Measurements from ENCODE around the gene THOC3. TPM values are rescaled to one million over a fixed set of nuclear protein-coding genes. Genes with fewer than 3 reads are reported as not detected.
"Not testable (repeated sequence)": the region's sequence is repeated elsewhere in the genome, so short reads cannot be mapped to it uniquely, and the experiment has no call there.

Gene THOC3
- polyA plus RNA-seq, 1 of the 3 experiments (the other 2 are of a cell fraction), result 65.2 TPM

- CTCF ChIA-PET; H2AFZ ChIP-seq (ENCODE audit: low read depth); H3K4me2 ChIP-seq; H3F3A ChIP-seq (replicated peaks; ENCODE audit: insufficient read depth); H3K9me3 ChIP-seq; H3K27me3 ChIP-seq (ENCODE audit: insufficient read depth); H3K27ac ChIP-seq (ENCODE audit: low read depth in 2 of 2, low read length in 1 of 2); H3K9me2 ChIP-seq; DNase-seq; H3K36me3 ChIP-seq (replicated peaks in 1 of 2; ENCODE audit: control insufficient read depth in 1 of 2, insufficient read depth in 2 of 2, low read length in 1 of 2); POLR2A ChIA-PET; H3K4me1 ChIP-seq (ENCODE audit: control insufficient read depth in 1 of 2, insufficient read depth in 2 of 2, low read depth in 1 of 2, low read length in 1 of 2); H3K79me2 ChIP-seq (ENCODE audit: insufficient read depth); H4K20me1 ChIP-seq (ENCODE audit: insufficient read depth); H3K9ac ChIP-seq; H3K4me3 ChIP-seq (ENCODE audit: low read depth in 2 of 2, low read length in 1 of 2): not testable (repeated sequence)
- WGBS (ENCODE audit: low lambda C conversion rate), result 64% methylated on average over 3 of the region's 10 CpGs
Measured at GRCh38 chr5:175948329-175949108, 19.6 kb downstream of the THOC3 start.

- H4K20me1 ChIP-seq (ENCODE audit: insufficient read depth); H3K9me2 ChIP-seq; H3K4me2 ChIP-seq; H3K27me3 ChIP-seq (ENCODE audit: insufficient read depth); H3K9ac ChIP-seq; H2AFZ ChIP-seq (ENCODE audit: low read depth); H3K4me1 ChIP-seq (ENCODE audit: control insufficient read depth in 1 of 2, insufficient read depth in 2 of 2, low read depth in 1 of 2, low read length in 1 of 2); H3K27ac ChIP-seq (ENCODE audit: low read depth in 2 of 2, low read length in 1 of 2); H3F3A ChIP-seq (replicated peaks; ENCODE audit: insufficient read depth); H3K9me3 ChIP-seq; H3K4me3 ChIP-seq (ENCODE audit: low read depth in 2 of 2, low read length in 1 of 2); POLR2A ChIA-PET; H3K36me3 ChIP-seq (replicated peaks in 1 of 2; ENCODE audit: control insufficient read depth in 1 of 2, insufficient read depth in 2 of 2, low read length in 1 of 2); DNase-seq; H3K79me2 ChIP-seq (ENCODE audit: insufficient read depth); CTCF ChIA-PET: not testable (repeated sequence)
- WGBS (ENCODE audit: low lambda C conversion rate), result 100% methylated on average over 1 of the region's 7 CpGs
Measured at GRCh38 chr5:175943253-175943652, 24.9 kb downstream of the THOC3 start.

- WGBS (ENCODE audit: low lambda C conversion rate), result 57% methylated on average over 2 of the region's 2 CpGs
- H3K4me1 ChIP-seq (ENCODE audit: control insufficient read depth in 1 of 2, insufficient read depth in 2 of 2, low read depth in 1 of 2, low read length in 1 of 2); H3K27ac ChIP-seq (ENCODE audit: low read depth in 2 of 2, low read length in 1 of 2); H4K20me1 ChIP-seq (ENCODE audit: insufficient read depth); H3F3A ChIP-seq (replicated peaks; ENCODE audit: insufficient read depth); H3K4me3 ChIP-seq (ENCODE audit: low read depth in 2 of 2, low read length in 1 of 2); H3K9ac ChIP-seq; H2AFZ ChIP-seq (ENCODE audit: low read depth); DNase-seq; H3K79me2 ChIP-seq (ENCODE audit: insufficient read depth); H3K9me3 ChIP-seq; POLR2A ChIA-PET; H3K36me3 ChIP-seq (replicated peaks in 1 of 2; ENCODE audit: control insufficient read depth in 1 of 2, insufficient read depth in 2 of 2, low read length in 1 of 2); H3K9me2 ChIP-seq; H3K27me3 ChIP-seq (ENCODE audit: insufficient read depth); H3K4me2 ChIP-seq; CTCF ChIA-PET: not testable (repeated sequence)
Measured at GRCh38 chr5:175940632-175941031, 27.5 kb downstream of the THOC3 start.

- H3K4me2 ChIP-seq; H3K36me3 ChIP-seq (replicated peaks in 1 of 2; ENCODE audit: control insufficient read depth in 1 of 2, insufficient read depth in 2 of 2, low read length in 1 of 2); H3K4me3 ChIP-seq (ENCODE audit: low read depth in 2 of 2, low read length in 1 of 2); H3K4me1 ChIP-seq (ENCODE audit: control insufficient read depth in 1 of 2, insufficient read depth in 2 of 2, low read depth in 1 of 2, low read length in 1 of 2); H3K9me2 ChIP-seq; H3K27me3 ChIP-seq (ENCODE audit: insufficient read depth); H4K20me1 ChIP-seq (ENCODE audit: insufficient read depth); POLR2A ChIA-PET; DNase-seq; H3K9me3 ChIP-seq; H3K79me2 ChIP-seq (ENCODE audit: insufficient read depth); H2AFZ ChIP-seq (ENCODE audit: low read depth); H3F3A ChIP-seq (replicated peaks; ENCODE audit: insufficient read depth); CTCF ChIA-PET; H3K9ac ChIP-seq; H3K27ac ChIP-seq (ENCODE audit: low read depth in 2 of 2, low read length in 1 of 2): not testable (repeated sequence)
- 40% methylated on average over 1 of the region's 1 CpG for WGBS (ENCODE audit: low lambda C conversion rate)
Measured at GRCh38 chr5:175938489-175938888, 29.6 kb downstream of the THOC3 start.

GRCh38 chr5:175928752-175929151 is 39.4 kb downstream of the THOC3 start:
- H3K27ac ChIP-seq (ENCODE audit: low read depth in 2 of 2, low read length in 1 of 2); H3K27me3 ChIP-seq (ENCODE audit: insufficient read depth); CTCF ChIA-PET; H3K9me3 ChIP-seq; H3K4me1 ChIP-seq (ENCODE audit: control insufficient read depth in 1 of 2, insufficient read depth in 2 of 2, low read depth in 1 of 2, low read length in 1 of 2); POLR2A ChIA-PET; H3K4me3 ChIP-seq (ENCODE audit: low read depth in 2 of 2, low read length in 1 of 2); H3K9ac ChIP-seq; H3K9me2 ChIP-seq; H3K79me2 ChIP-seq (ENCODE audit: insufficient read depth); H3F3A ChIP-seq (replicated peaks; ENCODE audit: insufficient read depth); H2AFZ ChIP-seq (ENCODE audit: low read depth); H4K20me1 ChIP-seq (ENCODE audit: insufficient read depth); H3K4me2 ChIP-seq; DNase-seq; H3K36me3 ChIP-seq (replicated peaks in 1 of 2; ENCODE audit: control insufficient read depth in 1 of 2, insufficient read depth in 2 of 2, low read length in 1 of 2): not testable (repeated sequence)
- 67% methylated on average over 1 of the region's 1 CpG for WGBS (ENCODE audit: low lambda C conversion rate)

GRCh38 chr5:175925106-175925505 is 43.0 kb downstream of the THOC3 start:
- H3K9ac ChIP-seq; POLR2A ChIA-PET; H2AFZ ChIP-seq (ENCODE audit: low read depth); H3K9me2 ChIP-seq; H3K4me2 ChIP-seq; H3K4me3 ChIP-seq (ENCODE audit: low read depth in 2 of 2, low read length in 1 of 2); H3K79me2 ChIP-seq (ENCODE audit: insufficient read depth); DNase-seq; CTCF ChIA-PET; H4K20me1 ChIP-seq (ENCODE audit: insufficient read depth); H3K9me3 ChIP-seq; H3K36me3 ChIP-seq (replicated peaks in 1 of 2; ENCODE audit: control insufficient read depth in 1 of 2, insufficient read depth in 2 of 2, low read length in 1 of 2); H3K27me3 ChIP-seq (ENCODE audit: insufficient read depth); H3K27ac ChIP-seq (ENCODE audit: low read depth in 2 of 2, low read length in 1 of 2): not testable (repeated sequence)
- Histone ChIP-seq H3K4me1 (ENCODE audit: control insufficient read depth in 1 of 2, insufficient read depth in 2 of 2, low read depth in 1 of 2, low read length in 1 of 2) (peaks cover 0 to 28% of the 10 kb centered on the region in 2 experiments; a peak in 2 of 4 replicates), H3F3A (replicated peaks; ENCODE audit: insufficient read depth) (peaks cover 22% of the 10 kb centered on the region)
- 93% methylated on average over 4 of the region's 4 CpGs for WGBS (ENCODE audit: low lambda C conversion rate)
